ENCODE measurements around the gene ENO1.
"Not testable (repeated sequence)": the region's sequence is repeated elsewhere in the genome, so short reads cannot be mapped to it uniquely, and the experiment has no call there.

The ENO1 gene

DNA sequence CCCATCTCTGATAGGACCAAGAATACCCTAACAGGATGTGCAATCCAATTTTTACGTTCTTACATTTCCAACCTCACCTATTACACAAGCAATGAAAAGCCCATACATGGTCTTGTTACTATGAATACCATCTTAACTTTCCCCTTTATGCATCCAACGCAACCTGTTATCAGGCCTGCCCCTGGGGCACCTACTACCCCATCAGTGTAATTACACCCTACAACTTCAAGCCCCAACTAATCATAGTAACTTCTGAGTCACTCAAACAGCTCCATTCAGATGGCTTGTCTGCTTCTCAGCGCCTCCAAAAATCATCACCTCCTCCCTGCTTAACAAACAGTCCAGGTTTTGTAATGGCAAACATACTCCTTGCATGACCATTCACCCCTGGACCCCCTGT lies 18.3 kb upstream of the ENO1 start:
- not testable (repeated sequence) for DNase-seq

DNA sequence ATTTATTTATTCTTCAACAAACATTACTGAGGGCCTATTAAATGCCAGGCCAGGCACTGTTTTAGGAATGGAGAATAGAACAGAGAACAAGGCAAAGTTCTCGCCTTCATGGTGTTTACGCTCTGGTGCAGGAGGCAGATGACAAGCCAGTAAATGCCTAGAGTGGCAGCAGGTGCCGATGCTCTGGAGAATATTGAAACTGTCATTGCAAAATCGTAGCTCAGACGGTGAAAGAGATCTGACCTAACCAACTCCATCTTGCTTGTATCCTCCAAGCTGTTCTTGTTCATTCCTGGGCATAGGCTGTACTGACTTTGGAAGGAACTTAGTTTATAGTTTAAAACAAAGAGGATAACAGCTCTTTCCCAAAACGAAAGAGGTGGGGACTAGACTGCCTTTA lies 13.5 kb upstream of the ENO1 start:
- no peak for DNase-seq

DNA sequence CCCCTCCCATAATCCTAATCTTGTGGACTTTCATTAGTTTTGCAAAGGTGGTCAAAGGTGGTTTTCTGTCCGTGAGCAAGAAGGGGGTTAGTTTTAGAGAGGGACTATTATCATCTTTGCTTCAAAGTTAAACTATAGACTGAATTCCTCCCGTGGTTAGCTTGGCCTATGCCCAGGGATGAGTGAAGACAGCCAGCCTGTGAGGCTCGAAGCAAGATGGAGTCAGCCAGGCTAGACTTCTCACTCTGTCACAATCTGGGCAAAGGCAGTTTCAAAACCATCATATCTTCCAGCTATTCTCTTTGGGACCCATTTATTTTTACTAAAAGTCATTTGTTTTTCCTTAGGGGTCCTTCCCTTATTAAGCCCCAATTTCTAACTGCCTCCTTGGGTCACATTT lies 12.9 kb upstream of the ENO1 start:
- DNase-seq, result no peak

DNA sequence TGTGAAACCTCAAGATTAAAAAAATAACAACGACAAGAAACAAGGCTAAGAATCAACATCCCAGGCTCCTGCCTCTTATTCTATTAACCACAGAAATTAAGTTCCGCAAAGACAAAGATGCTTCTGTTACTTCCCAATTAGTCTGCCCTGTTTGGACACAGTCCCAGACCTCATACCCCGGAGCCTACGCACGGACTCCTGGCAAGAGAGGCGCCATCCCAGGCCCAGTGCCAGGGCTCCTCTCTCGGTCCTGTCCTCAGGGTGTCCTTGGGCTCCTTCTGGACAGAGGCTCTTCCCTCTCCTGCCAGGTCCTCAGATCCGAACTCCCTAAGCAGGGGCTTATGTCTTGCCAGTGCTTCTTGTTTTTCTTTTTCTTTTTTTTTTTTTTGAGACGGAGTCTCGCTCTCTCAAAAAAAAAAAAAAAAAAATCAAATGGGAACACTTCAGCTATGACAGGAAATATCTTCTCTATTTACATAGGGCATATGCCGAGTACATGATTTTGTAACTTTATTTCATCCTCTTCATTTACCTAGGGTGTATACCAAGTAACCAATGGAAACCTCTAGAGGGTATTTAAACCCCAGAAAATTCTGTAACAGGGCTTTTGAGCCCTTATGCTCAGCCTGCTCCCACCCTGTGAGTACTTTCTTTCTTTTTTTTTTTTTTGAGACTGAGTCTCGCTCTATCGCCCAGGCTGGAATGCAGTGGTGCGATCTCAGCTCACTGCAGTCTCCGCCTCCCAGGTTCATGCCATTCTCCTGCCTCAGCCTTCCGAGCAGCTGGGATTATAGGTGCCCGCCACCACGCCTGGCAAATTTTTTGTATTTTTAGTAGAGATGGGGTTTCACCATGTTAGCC lies 11.7 kb upstream of the ENO1 start:
- peak; percentile 89 for DNase-seq

DNA sequence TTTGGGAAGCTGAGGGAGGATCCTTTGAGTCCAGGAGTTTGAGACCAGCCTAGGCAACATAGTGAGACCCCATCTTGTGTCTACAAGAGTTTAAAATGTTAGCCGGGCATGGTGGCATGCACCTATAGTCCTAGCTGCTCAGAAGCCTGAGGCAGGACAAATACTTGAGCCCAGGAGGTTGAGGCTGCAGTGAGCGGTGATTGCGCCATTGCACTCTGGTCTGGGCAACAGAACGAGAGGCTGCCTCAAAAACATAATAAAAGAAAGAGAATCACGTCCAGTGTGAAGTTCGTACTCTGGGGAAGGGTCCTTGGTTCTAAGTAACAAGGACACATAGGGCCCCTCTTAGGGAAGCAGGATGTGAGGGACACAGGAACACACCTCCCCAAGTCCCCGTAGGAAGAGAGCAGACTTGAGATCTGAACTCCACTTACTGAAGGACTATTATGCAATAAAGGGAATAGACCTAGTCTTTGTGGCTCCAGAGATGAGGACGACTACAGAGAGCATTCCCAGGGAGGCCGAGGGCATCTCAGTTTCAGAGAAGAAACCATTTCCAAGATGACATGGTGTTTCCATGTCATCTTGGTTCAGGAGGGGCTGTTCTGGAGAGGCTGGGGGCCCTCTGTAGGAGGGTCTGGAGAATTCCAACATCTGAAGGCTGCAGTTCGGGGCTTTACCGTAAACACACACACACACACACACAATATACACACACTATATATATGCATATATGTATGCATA lies 10.8 kb upstream of the ENO1 start:
- DNase-seq, result no peak

DNA sequence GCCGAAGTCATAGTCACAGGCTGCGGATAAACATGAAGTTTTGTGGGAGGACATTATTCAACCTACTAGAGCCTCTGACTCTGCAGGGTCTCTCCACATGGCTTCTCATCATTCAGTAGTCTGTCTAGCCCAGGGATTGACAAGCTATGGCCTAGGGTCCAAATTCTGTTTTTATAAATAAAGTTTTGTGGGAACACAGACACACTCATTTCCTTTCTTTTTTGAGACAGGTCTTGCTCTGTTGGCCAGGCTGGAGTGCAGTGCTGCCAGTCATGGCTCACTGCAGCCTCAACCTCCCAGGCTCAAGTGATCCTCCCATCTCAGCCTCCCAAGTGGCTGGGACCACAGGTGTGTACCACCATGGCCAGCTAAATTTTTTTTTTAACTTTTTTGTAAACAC lies 8.1 kb upstream of the ENO1 start:
- DNase-seq, result no peak

DNA sequence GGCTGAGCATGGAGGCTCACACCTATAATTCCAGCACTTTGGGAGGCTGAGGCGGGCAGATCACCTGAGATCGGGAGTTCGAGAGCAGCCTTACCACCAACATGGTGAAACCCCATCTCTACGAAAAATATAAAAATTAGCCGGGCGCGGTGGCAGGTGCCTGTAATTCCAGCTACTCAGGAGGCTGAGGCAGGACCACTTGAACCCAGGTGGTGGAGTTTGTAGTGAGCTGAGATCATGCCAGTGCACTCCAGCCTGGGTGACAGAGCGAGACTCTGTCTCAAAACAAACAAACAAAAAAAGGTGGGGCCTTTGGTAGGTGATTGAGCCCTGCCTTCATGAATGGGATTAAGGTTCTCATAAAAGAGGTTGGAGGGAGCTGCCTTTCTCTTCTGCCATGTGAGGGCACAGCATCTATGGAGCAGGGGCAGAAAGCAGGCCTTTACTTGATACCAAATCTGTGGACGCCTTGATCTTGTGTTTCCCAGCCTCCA lies 7.6 kb upstream of the ENO1 start:
- DNase-seq, result not testable (repeated sequence)

DNA sequence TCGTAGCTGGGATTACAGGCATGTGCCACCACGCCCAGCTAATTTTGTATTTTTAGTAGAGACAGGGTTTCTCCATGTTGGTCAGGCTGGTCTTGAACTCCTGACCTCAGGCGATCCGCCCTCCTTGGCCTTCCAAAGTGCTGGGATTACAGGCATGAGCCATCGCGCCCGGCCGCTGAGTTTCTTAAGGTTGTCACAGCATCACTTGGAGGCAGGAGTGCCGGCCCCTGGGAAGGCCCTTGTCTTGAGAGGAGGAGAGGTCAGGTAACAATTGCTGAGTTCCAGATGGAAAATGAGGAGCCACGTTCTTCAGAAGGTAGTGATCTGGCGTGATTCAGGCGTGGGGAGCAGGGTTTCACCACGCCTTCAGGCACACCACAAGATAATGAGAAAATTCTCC lies 5.6 kb upstream of the ENO1 start:
- not testable (repeated sequence) for DNase-seq

DNA sequence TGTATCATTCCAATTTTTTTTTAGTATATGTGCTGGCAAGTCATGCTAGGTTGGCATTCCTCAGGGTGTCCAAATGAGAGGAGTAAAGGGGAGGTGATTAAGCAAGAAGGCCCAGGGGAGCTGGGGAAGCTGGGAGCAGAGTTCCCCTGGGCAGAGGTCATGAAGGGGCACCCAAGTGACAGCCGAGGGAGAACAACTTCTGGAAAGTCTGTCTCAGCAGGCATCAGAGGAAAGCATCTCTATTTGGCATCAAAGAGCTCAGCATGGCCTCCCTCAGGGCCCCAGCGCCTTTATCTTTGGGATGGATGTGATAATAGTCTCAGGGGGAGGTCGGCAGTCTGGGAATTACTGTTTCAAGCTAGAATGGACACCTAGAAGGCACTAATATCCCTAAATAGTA lies 5.0 kb upstream of the ENO1 start:
- DNase-seq, result no peak

DNA sequence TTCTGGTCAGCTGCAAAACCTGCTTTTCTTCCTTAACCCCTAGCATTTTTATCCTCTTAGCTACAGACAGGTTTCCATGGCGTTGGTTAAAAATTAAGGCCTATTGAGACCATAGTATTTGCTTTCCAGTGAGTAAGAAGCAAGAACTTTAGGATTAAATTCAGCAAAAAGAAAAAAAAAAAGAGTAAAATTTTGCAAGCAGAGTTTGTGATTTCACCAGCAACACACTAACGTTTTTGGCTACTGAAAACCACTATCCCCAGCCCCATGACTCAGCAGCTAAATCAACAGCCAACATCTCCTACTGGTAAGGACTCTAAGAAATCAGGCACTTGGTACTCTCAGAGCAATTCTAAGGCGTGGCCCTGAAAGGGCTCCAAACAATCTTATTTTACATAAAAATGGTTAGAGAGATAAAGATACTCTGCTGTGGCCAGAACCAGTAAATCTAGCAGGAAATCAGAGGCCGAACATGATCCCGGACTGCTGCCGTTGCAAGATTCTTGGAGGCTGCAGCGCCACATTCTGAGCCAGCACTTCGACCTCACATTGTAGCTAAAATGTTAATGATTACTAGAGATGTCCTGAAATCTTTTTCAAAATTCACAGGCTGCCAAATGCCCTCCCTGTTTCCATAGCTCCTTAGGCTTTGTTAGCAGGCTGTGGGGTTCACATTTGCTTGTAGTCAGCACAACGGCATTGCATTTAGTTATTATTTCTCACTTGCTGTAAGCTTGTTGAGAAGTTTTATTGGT lies 1.6 kb upstream of the ENO1 start:
- peak; percentile 98 for DNase-seq

DNA sequence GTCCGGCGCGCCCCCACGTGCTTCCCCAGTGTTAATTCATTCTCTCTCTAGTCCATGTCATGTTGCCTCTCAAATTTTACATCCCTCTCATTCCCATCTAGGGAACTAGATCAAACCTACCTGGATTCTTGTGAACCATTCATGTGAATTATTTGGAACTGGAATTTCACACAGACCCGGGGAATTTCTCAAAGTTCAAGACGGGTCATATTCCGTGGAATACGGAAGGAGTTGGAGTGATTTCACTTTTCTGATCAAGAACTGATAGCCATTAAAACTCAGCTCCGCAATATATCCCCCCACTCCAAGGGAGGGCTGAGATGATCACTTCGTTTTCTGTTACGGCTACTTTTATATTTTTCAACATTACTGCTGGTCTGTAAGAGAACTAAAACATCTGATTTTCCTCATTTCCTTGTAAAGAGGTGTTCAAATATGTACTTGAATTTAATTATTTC lies 1.0 kb upstream of the ENO1 start:
- DNase-seq, result no peak

DNA sequence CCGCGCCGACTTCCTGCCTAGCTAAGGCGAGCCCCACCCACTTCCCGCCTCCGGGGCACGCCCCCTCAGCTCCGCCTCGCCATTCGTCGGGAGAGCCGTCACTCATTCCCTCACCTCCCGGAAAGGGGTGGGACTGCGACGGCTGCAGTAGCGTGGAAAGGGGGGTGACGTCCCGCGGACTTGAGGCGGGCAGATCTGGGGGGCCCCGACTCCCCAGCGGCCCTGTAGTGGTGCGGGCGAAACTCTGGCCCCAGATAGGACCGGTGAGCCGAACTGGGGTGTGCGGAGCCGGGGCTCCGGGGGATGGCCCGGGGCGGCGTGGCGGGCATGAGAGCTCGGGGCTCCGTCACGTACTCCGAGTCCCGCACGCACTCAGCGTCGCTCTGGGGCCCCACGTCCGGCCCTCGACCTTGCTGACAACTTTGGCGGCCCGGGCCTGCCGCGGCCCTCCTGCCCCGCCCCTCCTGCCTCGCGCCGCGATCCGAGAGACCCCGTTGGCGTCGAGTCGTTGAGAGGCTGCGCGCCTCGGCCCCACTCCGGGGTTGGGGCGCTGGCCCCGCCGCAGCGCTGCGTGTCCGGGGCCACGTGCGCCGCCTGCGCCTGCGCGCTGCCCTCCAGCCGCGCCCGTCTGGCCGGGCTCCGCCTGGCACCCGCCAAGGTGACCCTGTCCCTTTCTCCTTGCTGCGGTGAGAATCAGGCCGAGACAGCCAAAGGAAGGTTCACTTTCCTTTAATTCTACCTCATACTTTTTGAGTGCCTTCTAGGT lies 395 bp upstream of the ENO1 start:
- DNase-seq, result peak; percentile 98

DNA sequence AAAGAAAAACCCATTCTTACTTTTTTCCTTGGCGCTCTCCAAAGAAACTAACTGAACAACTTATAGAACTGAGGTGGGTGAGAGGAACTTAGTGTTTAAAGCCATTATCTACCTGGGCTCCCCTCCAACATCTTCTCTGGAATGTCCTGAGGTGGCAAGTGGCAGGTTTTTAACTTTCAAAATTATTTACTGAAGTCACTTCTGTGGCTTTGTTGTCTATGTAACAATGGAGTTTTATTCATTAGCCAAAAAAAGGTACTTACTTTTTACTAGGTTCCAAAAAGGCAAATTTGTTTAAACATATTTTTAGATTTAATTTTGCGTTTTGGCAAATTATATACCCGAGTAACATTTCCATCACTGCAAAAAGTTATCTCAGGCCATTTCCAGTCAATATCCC lies 2.4 kb downstream of the ENO1 start:
- DNase-seq, result no peak

DNA sequence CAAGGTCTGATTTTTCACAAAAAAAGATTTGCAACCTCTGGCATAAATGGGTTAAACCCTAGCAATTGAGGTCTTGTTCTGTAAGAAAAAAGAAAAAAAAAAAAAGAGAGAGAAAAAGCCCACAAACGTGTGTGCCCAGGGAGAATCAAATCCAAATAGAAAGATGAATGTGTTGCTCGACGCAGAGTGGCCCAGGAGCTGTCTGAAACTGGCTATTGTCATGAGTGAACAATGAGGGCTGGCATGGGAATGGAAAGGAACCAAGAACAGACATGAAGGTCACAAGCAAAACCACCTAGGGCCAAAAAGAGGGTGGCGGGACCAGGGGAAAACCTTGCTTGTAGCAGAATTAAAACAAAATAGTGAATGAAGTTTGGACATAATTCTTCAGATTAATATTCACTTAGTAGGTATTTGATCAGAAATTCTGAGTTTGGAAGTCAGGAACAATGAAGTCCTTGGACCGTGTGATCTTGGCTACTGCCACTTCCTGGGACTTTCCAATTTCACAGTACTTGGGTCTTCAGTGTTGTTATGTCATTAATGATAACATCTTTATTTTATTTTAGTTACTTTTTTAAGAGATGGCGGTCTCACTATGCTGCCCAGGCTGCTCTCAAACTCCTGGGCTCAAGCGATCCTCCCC lies 3.1 kb downstream of the ENO1 start:
- no peak for DNase-seq

DNA sequence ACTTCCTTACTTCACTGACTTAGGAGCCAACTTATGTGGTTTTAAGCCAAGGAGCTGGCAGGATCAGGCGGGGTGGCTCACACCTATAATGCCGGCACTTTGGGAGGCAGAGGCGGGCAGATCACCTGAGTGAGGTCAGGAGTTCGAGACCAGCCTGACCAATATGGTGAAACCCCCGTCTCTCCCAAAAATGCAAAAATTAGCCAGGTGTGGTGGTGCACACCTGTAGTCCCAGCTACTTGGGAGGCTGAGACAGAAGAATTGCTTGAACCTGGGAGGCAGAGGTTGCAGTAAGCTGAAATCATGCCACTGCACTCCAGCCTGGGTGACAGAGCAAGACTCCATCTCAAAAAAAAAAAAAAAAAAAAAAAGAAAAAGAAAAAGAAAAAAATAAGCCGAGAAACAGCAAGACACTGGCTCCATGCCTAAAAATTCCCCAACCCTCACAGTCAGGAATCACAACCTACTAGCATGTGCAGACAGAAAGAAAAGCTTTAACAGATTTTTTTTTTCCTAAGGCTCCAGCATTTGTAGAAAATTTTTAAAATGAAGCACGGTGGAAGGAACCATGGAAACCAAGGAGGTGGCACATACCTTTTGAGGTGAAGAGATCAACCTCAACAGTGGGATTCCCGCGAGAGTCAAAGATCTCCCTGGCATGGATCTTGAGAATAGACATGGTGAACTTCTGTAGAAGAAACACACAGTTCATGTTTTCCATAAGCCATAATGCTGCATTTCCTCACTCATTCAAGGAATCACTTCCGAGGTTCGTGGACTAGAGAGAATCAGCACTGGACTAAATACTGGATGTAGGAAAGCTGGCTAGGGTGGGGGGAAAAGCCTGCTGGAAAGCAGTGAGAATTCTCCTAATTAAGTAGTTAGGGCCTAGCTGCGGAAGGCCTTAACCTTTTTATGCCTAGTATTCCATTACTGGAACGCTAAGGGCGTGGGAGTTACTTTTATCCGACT lies 4.0 kb downstream of the ENO1 start:
- DNase-seq, result peak; percentile 64

DNA sequence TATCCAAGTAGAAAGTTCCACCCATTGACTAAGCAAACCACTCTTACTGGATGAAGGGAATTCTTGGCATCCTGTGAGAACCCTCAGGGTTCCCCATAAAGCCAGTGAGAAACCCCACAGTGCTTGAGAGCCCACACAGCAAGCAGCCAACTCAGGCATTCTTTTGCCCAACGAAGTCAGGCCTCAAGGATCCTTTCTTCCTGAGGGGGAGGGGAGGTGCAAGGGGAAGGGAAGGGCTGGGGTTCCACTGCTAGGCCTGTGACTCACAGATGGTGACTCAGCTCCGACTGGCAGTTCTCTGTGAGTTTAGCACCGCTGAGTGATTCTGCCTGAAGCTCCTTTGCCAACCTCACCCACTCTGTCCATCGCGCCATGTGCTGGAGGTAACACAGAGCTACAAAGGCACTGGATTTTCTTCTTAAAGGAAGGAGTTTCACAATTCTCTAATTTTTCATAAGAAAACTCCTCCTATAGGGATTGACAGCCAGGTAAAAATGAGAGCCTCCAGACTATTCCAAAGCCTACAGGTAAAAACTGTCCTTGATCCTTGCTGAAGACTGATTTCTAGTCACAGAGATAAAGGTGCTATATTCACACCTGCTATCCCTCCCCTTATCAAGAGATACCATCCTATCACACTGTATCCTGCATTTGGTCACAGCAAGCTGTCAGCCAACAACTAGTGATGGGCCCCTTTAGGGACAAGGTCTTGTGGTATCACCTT lies 4.8 kb downstream of the ENO1 start:
- peak; percentile 99 for DNase-seq

DNA sequence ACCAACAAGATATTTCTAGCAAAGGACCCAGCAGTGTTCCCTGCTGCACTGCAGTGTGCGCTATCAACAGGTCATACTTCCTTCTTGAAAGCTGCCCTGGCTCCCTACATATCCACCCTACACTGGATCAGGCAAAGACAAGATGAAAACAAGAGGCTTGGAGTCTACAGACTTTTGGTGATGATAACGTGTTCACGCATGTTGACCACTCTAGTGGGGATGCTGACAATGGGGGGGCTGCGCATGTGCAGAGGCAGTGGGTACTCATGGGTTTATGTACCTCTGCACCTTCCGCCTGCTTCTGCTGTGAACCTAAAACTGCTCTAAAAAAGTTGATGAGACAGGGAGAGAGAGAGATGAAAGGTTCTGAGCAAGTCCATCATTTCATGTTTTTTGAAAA lies 5.5 kb downstream of the ENO1 start:
- no peak for DNase-seq

DNA sequence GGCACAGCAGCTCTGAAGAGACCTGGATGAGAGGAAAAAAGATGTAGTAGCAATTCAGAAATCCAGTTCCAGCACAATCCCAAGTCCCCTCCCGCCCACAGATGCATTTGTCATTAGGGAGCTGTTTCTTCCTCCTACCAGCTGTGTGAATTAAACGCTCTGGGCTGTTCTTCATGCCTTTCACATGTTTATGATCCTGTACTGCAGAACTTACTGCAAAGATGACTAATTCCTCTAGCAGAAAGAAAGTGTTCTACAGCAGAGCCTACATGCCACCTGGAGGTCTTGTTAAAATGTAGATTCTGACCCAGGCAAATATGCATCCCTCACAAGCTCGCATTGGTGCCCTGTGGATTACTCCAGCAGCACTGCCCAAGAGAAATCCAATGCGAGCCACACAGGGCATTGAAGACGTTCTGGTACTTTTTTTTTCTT lies 6.5 kb downstream of the ENO1 start:
- no peak for DNase-seq

DNA sequence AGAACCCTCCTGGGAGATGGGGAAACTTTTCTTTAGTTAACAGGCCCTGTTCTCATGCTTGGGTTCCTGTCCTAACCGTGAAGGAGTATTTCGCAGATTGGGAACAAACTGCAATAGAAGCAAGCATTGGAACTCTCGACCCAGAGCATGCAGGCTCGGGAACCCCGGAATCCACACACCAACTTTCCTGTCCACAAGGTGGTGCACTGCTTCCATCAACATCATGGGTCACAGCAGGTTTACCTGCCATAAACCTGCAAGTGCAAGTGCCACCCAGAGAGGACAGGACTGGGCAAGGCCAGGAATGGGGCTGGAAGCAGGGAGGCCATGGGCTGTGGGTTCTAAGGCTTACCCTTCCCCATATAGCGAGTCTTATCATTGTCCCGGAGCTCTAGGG lies 6.9 kb downstream of the ENO1 start:
- DNase-seq, result no peak

Data from fibroblast of skin of scalp (primary cell).